HG03520 (cell line): ENCODE results near the gene KDM5A.
"Not testable (repeated sequence)": the region's sequence is repeated elsewhere in the genome, so short reads cannot be mapped to it uniquely, and the experiment has no call there.

Source experiments
- ATAC-seq: cut with Tn5 transposase; IDR thresholded peaks from one replicate; pipeline ENCODE4 v1.9.1; 2021; ENCODE audit warnings: mild to moderate bottlenecking, moderate library complexity; ENCODE audit not compliant: unreplicated experiment

The KDM5A gene

GRCh38 chr12:242496-242895 lies 146.6 kb downstream of the KDM5A start:
- no peak for ATAC-seq

- ATAC-seq: no peak
These were observed 147.9 kb downstream of the KDM5A start for GRCh38 chr12:241266-241665.

GRCh38 chr12:240566-240965 lies 148.6 kb downstream of the KDM5A start:
- ATAC-seq: no peak

- no peak for ATAC-seq
These were observed 150.3 kb downstream of the KDM5A start for GRCh38 chr12:238736-239398.

- no peak for ATAC-seq
These were observed 151.0 kb downstream of the KDM5A start for GRCh38 chr12:238116-238515.

GRCh38 chr12:237026-237815 lies 151.9 kb downstream of the KDM5A start:
- ATAC-seq: no peak

GRCh38 chr12:236445-236844 lies 152.7 kb downstream of the KDM5A start:
- ATAC-seq: no peak

GRCh38 chr12:235967-236366 lies 153.2 kb downstream of the KDM5A start:
- not testable (repeated sequence) for ATAC-seq

- ATAC-seq: no peak
These were observed 154.2 kb downstream of the KDM5A start for GRCh38 chr12:234891-235415.

GRCh38 chr12:234019-234418 lies 155.1 kb downstream of the KDM5A start:
- no peak for ATAC-seq

- no peak for ATAC-seq
These were observed 155.5 kb downstream of the KDM5A start for GRCh38 chr12:233615-233968.

GRCh38 chr12:232731-233614 lies 156.1 kb downstream of the KDM5A start:
- no peak for ATAC-seq

- ATAC-seq: no peak
These were observed 158.0 kb downstream of the KDM5A start for GRCh38 chr12:230925-231671.
